Thymus (tissue), 11 donors: Measurements from ENCODE around the gene PAFAH1B1. TPM values are rescaled to one million over a fixed set of nuclear protein-coding genes. Genes with fewer than 3 reads are reported as not detected.

Experiments used
- DNase-seq, 9 donors: peaks; one replicate each; pipeline ENCODE4 v3.0.0-alpha.2; 2013; ENCODE audit warnings: low spot score in 9 of 9, low read depth in 6 of 9, missing footprints in 1 of 9
- H3K27ac ChIP-seq, 2 donors: one replicate each; pipeline ENCODE4 v1.5.1; 2013; ENCODE audit warnings: control low read depth in 1 of 2, low read depth in 1 of 2, low read length in 1 of 2, mild to moderate bottlenecking in 1 of 2, moderate library complexity in 1 of 2
- H3K27me3 ChIP-seq, 2 donors: one replicate each; pipeline ENCODE4 v1.5.1; 2013; ENCODE audit warnings: low read length in 1 of 2; ENCODE audit not compliant: control insufficient read depth in 2 of 2, insufficient read depth in 1 of 2
- H3K36me3 ChIP-seq, 2 donors: one replicate each; pipeline ENCODE4 v1.5.1; 2013; ENCODE audit warnings: low read length in 1 of 2, mild to moderate bottlenecking in 1 of 2, moderate library complexity in 1 of 2; ENCODE audit not compliant: control insufficient read depth in 2 of 2, insufficient read depth in 2 of 2
- H3K4me1 ChIP-seq, 2 donors: one replicate each; pipeline ENCODE4 v1.5.1; 2013; ENCODE audit warnings: low read length in 2 of 2; ENCODE audit not compliant: control insufficient read depth in 2 of 2, insufficient read depth in 2 of 2
- H3K4me3 ChIP-seq, 2 donors: one replicate each; pipeline ENCODE4 v1.5.1; 2013; ENCODE audit warnings: low read length in 2 of 2, control low read depth in 1 of 2, mild to moderate bottlenecking in 1 of 2
- H3K9me3 ChIP-seq, 2 donors: one replicate each; pipeline ENCODE4 v1.5.1; 2013; ENCODE audit warnings: low read length in 1 of 2, mild to moderate bottlenecking in 1 of 2; ENCODE audit not compliant: control insufficient read depth in 2 of 2, insufficient read depth in 1 of 2
- whole genome bisulfite sequencing: extraction: QIAGEN DNeasy Blood & Tissue Kit; methylation state at CpG from one replicate; pipeline ENCODE4 v1.1.7; 2013; 5-methylcytosine and 5-hydroxymethylcytosine counted together
- polyA plus RNA-seq: library from polyadenylated mRNA; stranded (reverse); fragments of 200-250 nt; gene quantifications from one replicate; pipeline ENCODE4 v1.2.3, GENCODE V29; 2013
- total RNA-seq: library from RNA; stranded (reverse); fragments of 120-200 nt; gene quantifications from one replicate; pipeline ENCODE4 v1.2.4, GENCODE V29; 2013
- donor health status: healthy.

PAFAH1B1 gene
- total and polyA plus RNA-seq, 2 donors = 52.1 to 52.2 TPM

- Histone ChIP-seq H3K4me1 (peaks cover 2 to 4% of the 10 kb centered on the region in 2 donors), H3K36me3 (no peaks in the 10 kb centered on the region), H3K9me3 (no peaks in the 10 kb centered on the region), H3K27me3 (peaks cover 26 to 59% of the 10 kb centered on the region in 2 donors), H3K27ac (no peak overlapping the region), H3K4me3 (no peak overlapping the region)
- 66% methylated on average over 18 of the region's 18 CpGs for WGBS
- no peak for DNase-seq
These were observed 130.1 kb downstream of the PAFAH1B1 start for GRCh38 chr17:2723505-2723996.

GRCh38 chr17:2723997-2724783 is 130.7 kb downstream of the PAFAH1B1 start:
- H3K27ac ChIP-seq = no peak overlapping the region
- WGBS = 3% methylated on average over 98 of the region's 98 CpGs
- peaks cover 26 to 59% of the 10 kb centered on the region in 2 donors for H3K27me3 ChIP-seq
- DNase-seq = no peak
- H3K9me3 ChIP-seq = no peaks in the 10 kb centered on the region
- H3K36me3 ChIP-seq = no peaks in the 10 kb centered on the region
- peak overlapping the region in 1 of 2 donors; percentile 36 for H3K4me3 ChIP-seq
- peaks cover 2 to 4% of the 10 kb centered on the region in 2 donors for H3K4me1 ChIP-seq

GRCh38 chr17:2724784-2725164 is 131.3 kb downstream of the PAFAH1B1 start:
- no peak overlapping the region for H3K27ac ChIP-seq
- peaks cover 2 to 4% of the 10 kb centered on the region in 2 donors for H3K4me1 ChIP-seq
- H3K9me3 ChIP-seq = no peaks in the 10 kb centered on the region
- H3K27me3 ChIP-seq = peaks cover 26 to 59% of the 10 kb centered on the region in 2 donors
- no peaks in the 10 kb centered on the region for H3K36me3 ChIP-seq
- WGBS = 3% methylated on average over 40 of the region's 40 CpGs
- peak in 3 of 9 donors; percentile 37 to 52 (median 49) for DNase-seq
- peak overlapping the region in 1 of 2 donors; percentile 36 for H3K4me3 ChIP-seq

- Histone ChIP-seq H3K4me3 (no peak overlapping the region), H3K36me3 (no peaks in the 10 kb centered on the region), H3K9me3 (no peaks in the 10 kb centered on the region), H3K4me1 (no peaks in the 10 kb centered on the region), H3K27ac (no peak overlapping the region), H3K27me3 (peaks cover 2 to 28% of the 10 kb centered on the region in 2 donors)
- WGBS = 95% methylated on average over 17 of the region's 17 CpGs
- no peak for DNase-seq
These were observed 137.4 kb downstream of the PAFAH1B1 start for GRCh38 chr17:2730764-2731353.

- no peak overlapping the region for H3K27ac ChIP-seq
- no peaks in the 10 kb centered on the region for H3K9me3 ChIP-seq
- no peak for DNase-seq
- 94% methylated on average over 10 of the region's 10 CpGs for whole genome bisulfite sequencing
- no peaks in the 10 kb centered on the region for H3K4me1 ChIP-seq
- no peaks in the 10 kb centered on the region for H3K36me3 ChIP-seq
- H3K27me3 ChIP-seq = peaks cover 2 to 25% of the 10 kb centered on the region in 2 donors
- H3K4me3 ChIP-seq = no peak overlapping the region
These were observed 138.4 kb downstream of the PAFAH1B1 start for GRCh38 chr17:2731807-2732206.

- no peaks in the 10 kb centered on the region for H3K4me1 ChIP-seq
- DNase-seq = no peak
- H3K4me3 ChIP-seq = no peak overlapping the region
- H3K27ac ChIP-seq = no peak overlapping the region
- peaks cover 2 to 15% of the 10 kb centered on the region in 2 donors for H3K27me3 ChIP-seq
- H3K36me3 ChIP-seq = no peaks in the 10 kb centered on the region
- WGBS = 86% methylated on average over 10 of the region's 10 CpGs
- no peaks in the 10 kb centered on the region for H3K9me3 ChIP-seq
These were observed 141.5 kb downstream of the PAFAH1B1 start for GRCh38 chr17:2734939-2735338.

Other genes with a start within 250 kb of the PAFAH1B1 start
- gene MNT, start 192.6 kb upstream of the PAFAH1B1 start, total RNA-seq = 2.4 TPM
- 9.8 TPM for gene MNT, start 192.6 kb upstream of the PAFAH1B1 start, polyA plus RNA-seq
- gene METTL16, start 81.8 kb upstream of the PAFAH1B1 start, total RNA-seq = 19.2 TPM
- gene METTL16, start 81.8 kb upstream of the PAFAH1B1 start, polyA plus RNA-seq = 37.1 TPM
- 7.4 TPM for gene CLUH, start 118.1 kb downstream of the PAFAH1B1 start, total RNA-seq
- gene CLUH, start 118.1 kb downstream of the PAFAH1B1 start, polyA plus RNA-seq = 26.1 TPM
- not detected for gene CCDC92B, start 156.0 kb downstream of the PAFAH1B1 start, total RNA-seq
- 0.11 TPM for gene CCDC92B, start 156.0 kb downstream of the PAFAH1B1 start, polyA plus RNA-seq
- gene RAP1GAP2, start 202.8 kb downstream of the PAFAH1B1 start, total RNA-seq = 3.8 TPM
- gene RAP1GAP2, start 202.8 kb downstream of the PAFAH1B1 start, polyA plus RNA-seq = 1.6 TPM